ENCODE data around the gene COL1A1. TPM values are rescaled to one million over a fixed set of nuclear protein-coding genes. Genes with fewer than 3 reads are reported as not detected.
A peak's percentile ranks its signal among the peaks of the same experiment; 100 is the strongest.

Gene COL1A1
- total RNA-seq, 1 donor from 2014 or later: 171 TPM

GRCh38 chr17:50143461-50144176, 57.8 kb downstream of the COL1A1 start:
- no peaks in the 10 kb centered on the region for H3K27me3 ChIP-seq
- H3K4me1 ChIP-seq: peaks cover 77% of the 10 kb centered on the region
- H3K9me3 ChIP-seq: no peaks in the 10 kb centered on the region
- DNase-seq (ENCODE audit: extremely low spot score in 2 of 2): no peak
- peaks cover 0 to 59% of the 10 kb centered on the region in 2 donors for H3K36me3 ChIP-seq
- H3K4me3 ChIP-seq: no peak overlapping the region
- intact Hi-C loops (cut with DNase I): no loop called here
- H3K27ac ChIP-seq: no peak overlapping the region
- TF ChIP-seq POLR2A (IDR thresholded peaks at IDR 0.05) (no peak), POLR2AphosphoS5 (IDR thresholded peaks at IDR 0.05; ENCODE audit: insufficient read depth in 1 of 2, low read depth in 1 of 2) (no peak), CTCF (IDR thresholded peaks at IDR 0.05) (no peak)

GRCh38 chr17:50141745-50142110, 59.7 kb downstream of the COL1A1 start:
- intact Hi-C loops (cut with DNase I): no loop called here
- H3K27ac ChIP-seq: no peak overlapping the region
- no peak for DNase-seq (ENCODE audit: extremely low spot score in 2 of 2)
- peaks cover 0 to 75% of the 10 kb centered on the region in 2 donors for H3K36me3 ChIP-seq
- H3K4me3 ChIP-seq: no peak overlapping the region
- no peaks in the 10 kb centered on the region for H3K27me3 ChIP-seq
- H3K4me1 ChIP-seq: peaks cover 59% of the 10 kb centered on the region
- H3K9me3 ChIP-seq: no peaks in the 10 kb centered on the region
- TF ChIP-seq POLR2A (IDR thresholded peaks at IDR 0.05) (no peak), CTCF (IDR thresholded peaks at IDR 0.05) (no peak), POLR2AphosphoS5 (IDR thresholded peaks at IDR 0.05; ENCODE audit: insufficient read depth in 1 of 2, low read depth in 1 of 2) (no peak)

GRCh38 chr17:50141026-50141744, 60.2 kb downstream of the COL1A1 start:
- H3K27me3 ChIP-seq: no peaks in the 10 kb centered on the region
- no peaks in the 10 kb centered on the region for H3K9me3 ChIP-seq
- intact Hi-C loops (cut with DNase I): no loop called here
- no peak for DNase-seq (ENCODE audit: extremely low spot score in 2 of 2)
- H3K4me1 ChIP-seq: peaks cover 53% of the 10 kb centered on the region
- no peak for TF ChIP-seq CTCF (IDR thresholded peaks at IDR 0.05)
- no peak for TF ChIP-seq POLR2AphosphoS5 (IDR thresholded peaks at IDR 0.05; ENCODE audit: insufficient read depth in 1 of 2, low read depth in 1 of 2)
- TF ChIP-seq POLR2A (IDR thresholded peaks at IDR 0.05): no peak
- H3K4me3 ChIP-seq: no peak overlapping the region
- H3K27ac ChIP-seq: no peak overlapping the region
- peaks cover 0 to 81% of the 10 kb centered on the region in 2 donors for H3K36me3 ChIP-seq

GRCh38 chr17:50139950-50140885, 61.2 kb downstream of the COL1A1 start:
- intact Hi-C loops (cut with DNase I): no loop called here
- no peak for DNase-seq (ENCODE audit: extremely low spot score in 2 of 2)
- H3K36me3 ChIP-seq: peaks cover 0 to 90% of the 10 kb centered on the region in 2 donors
- H3K27ac ChIP-seq: no peak overlapping the region
- H3K4me3 ChIP-seq: peak overlapping the region in 1 of 2 donors; percentile 7
- H3K27me3 ChIP-seq: no peaks in the 10 kb centered on the region
- H3K4me1 ChIP-seq: peaks cover 44% of the 10 kb centered on the region
- H3K9me3 ChIP-seq: no peaks in the 10 kb centered on the region
- TF ChIP-seq POLR2A (IDR thresholded peaks at IDR 0.05): no peak
- peak in 1 of 2 donors; percentile 56 for TF ChIP-seq POLR2AphosphoS5 (IDR thresholded peaks at IDR 0.05; ENCODE audit: insufficient read depth in 1 of 2, low read depth in 1 of 2)
- peak; percentile 92 to 97 (median 94) for TF ChIP-seq CTCF (IDR thresholded peaks at IDR 0.05)
